Measurements from ENCODE around the gene RAB15. TPM values are rescaled to one million over a fixed set of nuclear protein-coding genes. Genes with fewer than 3 reads are reported as not detected.
A peak's percentile ranks its signal among the peaks of the same experiment; 100 is the strongest.

The RAB15 gene
- total RNA-seq, 1 donor from 2014 or later: 13.8 TPM

- ATAC-seq (peak in 1 of 2 donors; percentile 9), DNase-seq (no peak)
- intact Hi-C loops (cut with DNase I): no loop called here
- no peak within 1 kb of the TSS for H3K4me3 ChIP-seq
- no peak within 1 kb of the TSS for H3K27ac ChIP-seq
- no peak for TF ChIP-seq CTCF (IDR thresholded peaks at IDR 0.05)
- H3K9me3 ChIP-seq: no peaks in the 10 kb centered on the region
- H3K4me1 ChIP-seq: no peaks in the 10 kb centered on the region
- H3K27me3 ChIP-seq (ENCODE audit: low read depth): no peaks in the 10 kb centered on the region
- H3K36me3 ChIP-seq: peaks cover 40% of the 10 kb centered on the region
These were observed 29.5 kb downstream of the RAB15 start, which contains the start of gene GPX2 for GRCh38 chr14:64942531-64943111. Gene GPX2 (minus strand): TSS chr14:64942745. CDS start chr14:64942726, 19 bp downstream.

- Histone ChIP-seq H3K4me3 (no peak overlapping the region), H3K27me3 (ENCODE audit: low read depth) (no peaks in the 10 kb centered on the region), H3K36me3 (peaks cover 40% of the 10 kb centered on the region), H3K4me1 (no peaks in the 10 kb centered on the region), H3K9me3 (no peaks in the 10 kb centered on the region), H3K27ac (no peak overlapping the region)
- intact Hi-C loops (cut with DNase I): no loop called here
- TF ChIP-seq CTCF (IDR thresholded peaks at IDR 0.05): no peak
- ATAC-seq (no peak), DNase-seq (no peak)
These were observed 31.7 kb downstream of the RAB15 start for GRCh38 chr14:64940336-64940910.

GRCh38 chr14:64939817-64940190, 32.3 kb downstream of the RAB15 start:
- no peak overlapping the region for H3K4me3 ChIP-seq
- DNase-seq (no peak), ATAC-seq (no peak)
- H3K36me3 ChIP-seq: peaks cover 40% of the 10 kb centered on the region
- TF ChIP-seq CTCF (IDR thresholded peaks at IDR 0.05): no peak
- no peaks in the 10 kb centered on the region for H3K4me1 ChIP-seq
- no peaks in the 10 kb centered on the region for H3K27me3 ChIP-seq (ENCODE audit: low read depth)
- intact Hi-C loops (cut with DNase I): no loop called here
- no peaks in the 10 kb centered on the region for H3K9me3 ChIP-seq
- H3K27ac ChIP-seq: no peak overlapping the region

GRCh38 chr14:64938972-64939816, 32.9 kb downstream of the RAB15 start:
- H3K27ac ChIP-seq: no peak overlapping the region

GRCh38 chr14:64937821-64938193, 34.3 kb downstream of the RAB15 start:
- Histone ChIP-seq H3K27ac (no peak overlapping the region), H3K4me1 (no peaks in the 10 kb centered on the region), H3K4me3 (no peak overlapping the region), H3K36me3 (peaks cover 51% of the 10 kb centered on the region), H3K27me3 (ENCODE audit: low read depth) (no peaks in the 10 kb centered on the region), H3K9me3 (no peaks in the 10 kb centered on the region)
- DNase-seq (no peak), ATAC-seq (peak in 1 of 2 donors; percentile 30)
- peak; percentile 20 for TF ChIP-seq CTCF (IDR thresholded peaks at IDR 0.05)
- intact Hi-C loops (cut with DNase I): no loop called here

More at GRCh38 chr14:64938972-64939816, 32.9 kb downstream of the RAB15 start:
- Histone ChIP-seq H3K27me3 (ENCODE audit: low read depth) (no peaks in the 10 kb centered on the region), H3K36me3 (peaks cover 45% of the 10 kb centered on the region), H3K9me3 (no peaks in the 10 kb centered on the region), H3K4me1 (no peaks in the 10 kb centered on the region), H3K4me3 (no peak overlapping the region)
- ATAC-seq (no peak), DNase-seq (no peak)
- intact Hi-C loops (cut with DNase I): no loop called here
- TF ChIP-seq CTCF (IDR thresholded peaks at IDR 0.05): no peak

Data from lower lobe of right lung (tissue), 2 donors.